Peyer's patch (tissue), 4 donors: Measurements from ENCODE around the gene UACA.

Experiments
- POLR2A ChIP-seq, 2 donors: fragments of 450-650 bp; IDR thresholded peaks; one replicate each; pipeline ENCODE4 v1.5.1; 2017; ENCODE audit warnings: antibody characterized with exemption in 2 of 2, mild to moderate bottlenecking in 2 of 2, moderate library complexity in 2 of 2
- TF ChIP-seq, protein P1 (sequence below), 6 experiments: fragments of 450-650 bp in 4 of 6; fragments of 200-600 bp in 2 of 6; sonication (generic) in 1 of 6; IDR thresholded peaks; one replicate each; pipeline ENCODE4 v1.5.1; 2017 to 2019; ENCODE audit warnings: antibody characterized with exemption in 6 of 6, mild to moderate bottlenecking in 3 of 6, moderate library complexity in 1 of 6

DNA sequence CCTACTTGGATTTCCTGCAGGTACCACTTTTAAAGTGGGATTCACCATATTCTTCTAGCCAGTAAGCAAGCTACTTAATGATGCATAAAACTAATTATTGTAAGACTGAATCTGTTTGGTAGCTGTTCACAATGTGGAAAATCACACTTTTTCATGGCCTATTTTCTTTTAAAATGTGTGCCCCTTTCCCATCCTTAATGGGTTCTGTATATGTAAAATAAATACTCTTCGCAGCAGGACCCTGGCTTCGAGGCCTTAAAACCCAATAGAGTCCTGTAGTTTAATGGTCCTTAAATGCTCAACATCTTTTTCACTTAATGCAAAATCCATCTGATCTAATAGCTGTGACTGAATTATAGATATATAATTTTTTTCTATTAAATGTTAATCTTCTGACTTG lies 111.0 kb downstream of the UACA start:
- TF ChIP-seq, protein P1, sequence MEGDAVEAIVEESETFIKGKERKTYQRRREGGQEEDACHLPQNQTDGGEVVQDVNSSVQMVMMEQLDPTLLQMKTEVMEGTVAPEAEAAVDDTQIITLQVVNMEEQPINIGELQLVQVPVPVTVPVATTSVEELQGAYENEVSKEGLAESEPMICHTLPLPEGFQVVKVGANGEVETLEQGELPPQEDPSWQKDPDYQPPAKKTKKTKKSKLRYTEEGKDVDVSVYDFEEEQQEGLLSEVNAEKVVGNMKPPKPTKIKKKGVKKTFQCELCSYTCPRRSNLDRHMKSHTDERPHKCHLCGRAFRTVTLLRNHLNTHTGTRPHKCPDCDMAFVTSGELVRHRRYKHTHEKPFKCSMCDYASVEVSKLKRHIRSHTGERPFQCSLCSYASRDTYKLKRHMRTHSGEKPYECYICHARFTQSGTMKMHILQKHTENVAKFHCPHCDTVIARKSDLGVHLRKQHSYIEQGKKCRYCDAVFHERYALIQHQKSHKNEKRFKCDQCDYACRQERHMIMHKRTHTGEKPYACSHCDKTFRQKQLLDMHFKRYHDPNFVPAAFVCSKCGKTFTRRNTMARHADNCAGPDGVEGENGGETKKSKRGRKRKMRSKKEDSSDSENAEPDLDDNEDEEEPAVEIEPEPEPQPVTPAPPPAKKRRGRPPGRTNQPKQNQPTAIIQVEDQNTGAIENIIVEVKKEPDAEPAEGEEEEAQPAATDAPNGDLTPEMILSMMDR (IDR thresholded peaks at IDR 0.05), result no peak
- TF ChIP-seq POLR2A (IDR thresholded peaks at IDR 0.05), result no peak
